ENCODE measurements around the gene SLC26A2.

The SLC26A2 gene

DNA sequence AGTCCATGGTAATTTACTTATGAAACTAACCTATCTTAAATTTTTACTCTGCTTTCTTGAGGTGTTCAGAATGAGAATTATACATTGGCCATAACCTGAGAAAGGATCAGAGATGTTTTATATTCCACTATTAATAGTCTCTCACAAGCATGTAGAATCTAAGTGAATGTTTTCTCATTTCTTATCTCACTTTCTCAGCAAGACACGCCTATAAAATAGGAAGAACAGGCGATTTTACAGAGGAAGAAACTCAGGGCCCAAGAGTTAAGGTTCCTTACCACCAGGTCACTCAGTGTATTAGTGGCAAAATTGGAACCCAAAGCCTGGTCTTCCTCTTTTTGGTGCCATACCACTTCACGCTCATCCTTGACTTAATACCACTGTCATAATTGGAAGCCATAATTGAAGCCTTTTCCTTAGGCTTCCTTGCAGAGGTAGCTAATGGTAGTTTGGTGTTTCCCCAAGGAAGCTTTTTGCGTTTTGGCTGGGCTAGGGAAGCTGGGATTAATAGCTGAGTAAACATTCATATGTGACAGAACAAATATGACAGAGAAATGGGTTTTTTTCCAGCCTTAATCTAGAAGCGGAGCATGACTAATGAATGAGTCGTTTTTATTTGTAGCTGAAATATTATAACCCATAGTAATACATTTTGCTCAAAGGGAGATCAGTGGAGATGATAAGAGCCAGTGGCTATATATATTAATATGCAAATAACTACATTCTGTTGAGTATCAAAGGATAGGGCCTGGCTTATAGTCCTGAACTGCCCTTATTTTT lies 56.9 kb downstream of the SLC26A2 start:
- 88% methylated on average over 3 of the region's 6 CpGs for WGBS
- peaks cover 20 to 82% of the 10 kb centered on the region in 2 experiments for H3K36me3 ChIP-seq (ENCODE audit: control insufficient read depth in 1 of 2, insufficient read depth in 2 of 2, low read depth in 1 of 2, low read length in 2 of 2)

GRCh38 chr5:150020249-150020648 lies 59.7 kb downstream of the SLC26A2 start:
- Histone ChIP-seq H2BK5ac (ENCODE audit: low read depth, low read length, poor library complexity, severe bottlenecking) (no peak overlapping the region), H3K18ac (ENCODE audit: low read depth in 1 of 2, low read length in 2 of 2) (no peak overlapping the region), H3K36me3 (ENCODE audit: control insufficient read depth in 1 of 2, insufficient read depth in 2 of 2, low read depth in 1 of 2, low read length in 2 of 2) (peaks cover 14 to 78% of the 10 kb centered on the region in 2 experiments), H3K4me1 (ENCODE audit: control insufficient read depth, insufficient read depth, low read depth, low read length) (peaks cover 5% of the 10 kb centered on the region), H3K27ac (ENCODE audit: low read length, poor library complexity, severe bottlenecking) (no peak overlapping the region), H4K91ac (ENCODE audit: low read length) (no peak overlapping the region), H3K79me1 (replicated peaks; ENCODE audit: low read length, poor library complexity, severe bottlenecking) (peaks cover 16% of the 10 kb centered on the region), H2BK15ac (ENCODE audit: low read depth, poor library complexity, severe bottlenecking) (no peak overlapping the region), H3K9ac (ENCODE audit: low read length) (no peak overlapping the region), H3K23ac (ENCODE audit: low read length in 2 of 2) (no peak overlapping the region), H3K4ac (ENCODE audit: low read depth in 1 of 2, low read length in 2 of 2) (no peak overlapping the region), H3K27me3 (ENCODE audit: control insufficient read depth in 1 of 2, insufficient read depth in 1 of 2, low read length in 2 of 2) (no peaks in the 10 kb centered on the region), H2AFZ (ENCODE audit: low read depth, low read length) (no peak overlapping the region), H3K4me2 (ENCODE audit: low read length, poor library complexity, severe bottlenecking) (no peak overlapping the region), H3K4me3 (ENCODE audit: insufficient read depth in 1 of 2, low read depth in 1 of 2, low read length in 2 of 2) (no peak overlapping the region), H2AK5ac (ENCODE audit: low read length, severe bottlenecking) (no peak overlapping the region), H3K9me3 (ENCODE audit: control insufficient read depth, low read length) (peaks cover 8% of the 10 kb centered on the region), H2BK12ac (ENCODE audit: low read length in 2 of 2) (no peak overlapping the region), H3K14ac (ENCODE audit: low read length in 2 of 2) (no peak overlapping the region), H2BK120ac (ENCODE audit: low read depth, low read length) (no peak overlapping the region), H4K8ac (ENCODE audit: low read length) (no peak overlapping the region)
- no peak for DNase-seq
- 100% methylated on average over 1 of the region's 1 CpG for WGBS

More for the DNA sequence above, 56.9 kb downstream of the SLC26A2 start:
- Histone ChIP-seq H2BK15ac (ENCODE audit: low read depth, poor library complexity, severe bottlenecking) (no peak overlapping the region), H3K23ac (ENCODE audit: low read length in 2 of 2) (no peak overlapping the region), H3K9me3 (ENCODE audit: control insufficient read depth, low read length) (peaks cover 18% of the 10 kb centered on the region), H2BK5ac (ENCODE audit: low read depth, low read length, poor library complexity, severe bottlenecking) (no peak overlapping the region), H3K27ac (ENCODE audit: low read length, poor library complexity, severe bottlenecking) (peak overlapping the region; percentile 46), H3K14ac (ENCODE audit: low read length in 2 of 2) (no peak overlapping the region), H3K4me1 (ENCODE audit: control insufficient read depth, insufficient read depth, low read depth, low read length) (peaks cover 3% of the 10 kb centered on the region), H2BK12ac (ENCODE audit: low read length in 2 of 2) (no peak overlapping the region), H3K4me3 (ENCODE audit: insufficient read depth in 1 of 2, low read depth in 1 of 2, low read length in 2 of 2) (no peak overlapping the region), H3K4ac (ENCODE audit: low read depth in 1 of 2, low read length in 2 of 2) (no peak overlapping the region), H3K18ac (ENCODE audit: low read depth in 1 of 2, low read length in 2 of 2) (no peak overlapping the region), H2AK5ac (ENCODE audit: low read length, severe bottlenecking) (no peak overlapping the region), H4K8ac (ENCODE audit: low read length) (no peak overlapping the region), H3K4me2 (ENCODE audit: low read length, poor library complexity, severe bottlenecking) (no peak overlapping the region), H2BK120ac (ENCODE audit: low read depth, low read length) (no peak overlapping the region), H3K79me1 (replicated peaks; ENCODE audit: low read length, poor library complexity, severe bottlenecking) (peaks cover 16% of the 10 kb centered on the region), H2AFZ (ENCODE audit: low read depth, low read length) (no peak overlapping the region), H4K91ac (ENCODE audit: low read length) (no peak overlapping the region), H3K27me3 (ENCODE audit: control insufficient read depth in 1 of 2, insufficient read depth in 1 of 2, low read length in 2 of 2) (no peaks in the 10 kb centered on the region), H3K9ac (ENCODE audit: low read length) (no peak overlapping the region)
- DNase-seq: no peak

- H2BK12ac ChIP-seq (ENCODE audit: low read length in 2 of 2): no peak overlapping the region
- no peak overlapping the region for H2BK120ac ChIP-seq (ENCODE audit: low read depth, low read length)
- H2AFZ ChIP-seq (ENCODE audit: low read depth, low read length): no peak overlapping the region
- H3K9ac ChIP-seq (ENCODE audit: low read length): peak overlapping the region; percentile 67
- H3K9me3 ChIP-seq (ENCODE audit: control insufficient read depth, low read length): no peaks in the 10 kb centered on the region
- H3K23ac ChIP-seq (ENCODE audit: low read length in 2 of 2): no peak overlapping the region
- peaks cover 13% of the 10 kb centered on the region for H3K79me1 ChIP-seq (replicated peaks; ENCODE audit: low read length, poor library complexity, severe bottlenecking)
- no peak overlapping the region for H2BK15ac ChIP-seq (ENCODE audit: low read depth, poor library complexity, severe bottlenecking)
- H2BK5ac ChIP-seq (ENCODE audit: low read depth, low read length, poor library complexity, severe bottlenecking): no peak overlapping the region
- DNase-seq: no peak
- no peaks in the 10 kb centered on the region for H3K27me3 ChIP-seq (ENCODE audit: control insufficient read depth in 1 of 2, insufficient read depth in 1 of 2, low read length in 2 of 2)
- peaks cover 5% of the 10 kb centered on the region for H3K4me1 ChIP-seq (ENCODE audit: control insufficient read depth, insufficient read depth, low read depth, low read length)
- 82% methylated on average over 8 of the region's 13 CpGs for WGBS
- peak overlapping the region; percentile 19 for H3K4me2 ChIP-seq (ENCODE audit: low read length, poor library complexity, severe bottlenecking)
- H4K91ac ChIP-seq (ENCODE audit: low read length): no peak overlapping the region
- H3K27ac ChIP-seq (ENCODE audit: low read length, poor library complexity, severe bottlenecking): peak overlapping the region; percentile 61
- H3K36me3 ChIP-seq (ENCODE audit: control insufficient read depth in 1 of 2, insufficient read depth in 2 of 2, low read depth in 1 of 2, low read length in 2 of 2): peaks cover 15 to 76% of the 10 kb centered on the region in 2 experiments
- no peak overlapping the region for H2AK5ac ChIP-seq (ENCODE audit: low read length, severe bottlenecking)
- no peak overlapping the region for H4K8ac ChIP-seq (ENCODE audit: low read length)
- H3K4me3 ChIP-seq (ENCODE audit: insufficient read depth in 1 of 2, low read depth in 1 of 2, low read length in 2 of 2): peak overlapping the region in 1 of 2 experiments; percentile 39
- H3K14ac ChIP-seq (ENCODE audit: low read length in 2 of 2): no peak overlapping the region
- no peak overlapping the region for H3K18ac ChIP-seq (ENCODE audit: low read depth in 1 of 2, low read length in 2 of 2)
- H3K4ac ChIP-seq (ENCODE audit: low read depth in 1 of 2, low read length in 2 of 2): no peak overlapping the region
These were observed 61.1 kb downstream of the SLC26A2 start for GRCh38 chr5:150021491-150022157.

GRCh38 chr5:150022158-150022531 lies 61.6 kb downstream of the SLC26A2 start:
- H2BK15ac ChIP-seq (ENCODE audit: low read depth, poor library complexity, severe bottlenecking): no peak overlapping the region
- no peak overlapping the region for H2AFZ ChIP-seq (ENCODE audit: low read depth, low read length)
- 97% methylated on average over 1 of the region's 1 CpG for WGBS
- H3K23ac ChIP-seq (ENCODE audit: low read length in 2 of 2): no peak overlapping the region
- H2BK12ac ChIP-seq (ENCODE audit: low read length in 2 of 2): no peak overlapping the region
- H3K4ac ChIP-seq (ENCODE audit: low read depth in 1 of 2, low read length in 2 of 2): no peak overlapping the region
- H2BK120ac ChIP-seq (ENCODE audit: low read depth, low read length): no peak overlapping the region
- H3K9ac ChIP-seq (ENCODE audit: low read length): peak overlapping the region; percentile 67
- H3K4me1 ChIP-seq (ENCODE audit: control insufficient read depth, insufficient read depth, low read depth, low read length): peaks cover 5% of the 10 kb centered on the region
- H3K4me3 ChIP-seq (ENCODE audit: insufficient read depth in 1 of 2, low read depth in 1 of 2, low read length in 2 of 2): peak overlapping the region in 1 of 2 experiments; percentile 39
- peak overlapping the region; percentile 61 for H3K27ac ChIP-seq (ENCODE audit: low read length, poor library complexity, severe bottlenecking)
- peak; percentile 67 for DNase-seq
- no peak overlapping the region for H2AK5ac ChIP-seq (ENCODE audit: low read length, severe bottlenecking)
- no peak overlapping the region for H4K91ac ChIP-seq (ENCODE audit: low read length)
- no peaks in the 10 kb centered on the region for H3K27me3 ChIP-seq (ENCODE audit: control insufficient read depth in 1 of 2, insufficient read depth in 1 of 2, low read length in 2 of 2)
- no peak overlapping the region for H4K8ac ChIP-seq (ENCODE audit: low read length)
- no peaks in the 10 kb centered on the region for H3K9me3 ChIP-seq (ENCODE audit: control insufficient read depth, low read length)
- H3K79me1 ChIP-seq (replicated peaks; ENCODE audit: low read length, poor library complexity, severe bottlenecking): peaks cover 16% of the 10 kb centered on the region
- H2BK5ac ChIP-seq (ENCODE audit: low read depth, low read length, poor library complexity, severe bottlenecking): no peak overlapping the region
- no peak overlapping the region for H3K14ac ChIP-seq (ENCODE audit: low read length in 2 of 2)
- peaks cover 19 to 81% of the 10 kb centered on the region in 2 experiments for H3K36me3 ChIP-seq (ENCODE audit: control insufficient read depth in 1 of 2, insufficient read depth in 2 of 2, low read depth in 1 of 2, low read length in 2 of 2)
- H3K18ac ChIP-seq (ENCODE audit: low read depth in 1 of 2, low read length in 2 of 2): no peak overlapping the region
- no peak overlapping the region for H3K4me2 ChIP-seq (ENCODE audit: low read length, poor library complexity, severe bottlenecking)

Measured in mesenchymal stem cell (in vitro differentiated cells and primary cell).